Measurements from ENCODE around the gene DTX2.
"Not testable (repeated sequence)": the region's sequence is repeated elsewhere in the genome, so short reads cannot be mapped to it uniquely, and the experiment has no call there.

The DTX2 gene

DNA sequence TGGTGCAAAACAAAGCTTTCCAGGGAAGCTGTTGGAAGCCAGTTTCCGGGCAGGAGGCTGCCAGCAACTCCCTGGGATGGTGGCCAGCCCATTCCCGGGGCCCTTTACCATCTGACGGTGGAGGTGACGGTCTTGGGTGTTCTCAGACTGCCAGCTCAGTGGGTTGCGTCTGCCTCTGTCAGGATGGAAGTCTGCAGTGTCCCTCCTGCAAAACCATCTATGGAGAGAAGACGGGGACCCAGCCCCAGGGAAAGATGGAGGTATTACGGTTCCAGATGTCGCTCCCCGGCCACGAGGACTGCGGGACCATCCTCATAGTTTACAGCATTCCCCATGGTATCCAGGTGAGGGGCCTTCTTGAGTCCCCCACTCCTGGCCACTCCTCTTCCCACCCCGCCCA lies 41.7 kb downstream of the DTX2 start:
- not testable (repeated sequence) for H2BK12ac ChIP-seq (ENCODE audit: low read length)

GRCh38 chr7:76504351-76505167 lies 43.0 kb downstream of the DTX2 start:
- not testable (repeated sequence) for H3K9me3 ChIP-seq (ENCODE audit: insufficient read depth, low read depth, low read length); DNase-seq; H3K27ac ChIP-seq (ENCODE audit: low read depth, low read length); H3K9ac ChIP-seq (ENCODE audit: low read length); H3K14ac ChIP-seq (ENCODE audit: low read length); H2AK5ac ChIP-seq (ENCODE audit: low read length); H3K18ac ChIP-seq (ENCODE audit: low read length); H3K27me3 ChIP-seq (ENCODE audit: insufficient read depth, low read length); H3K4me3 ChIP-seq (ENCODE audit: low read depth, low read length); H2AFZ ChIP-seq (ENCODE audit: insufficient read depth, low read length, poor library complexity); H2BK120ac ChIP-seq (ENCODE audit: insufficient read depth, low read length, poor library complexity); H3K23ac ChIP-seq (ENCODE audit: low read length); H3K79me2 ChIP-seq (ENCODE audit: control insufficient read depth, insufficient read depth, low read length, poor library complexity); H3K4ac ChIP-seq (ENCODE audit: low read depth, low read length); H4K12ac ChIP-seq (ENCODE audit: low read depth, low read length); H3K79me1 ChIP-seq (ENCODE audit: low read length); H2BK5ac ChIP-seq (ENCODE audit: low read depth, low read length, poor library complexity); H4K91ac ChIP-seq (ENCODE audit: low read depth, low read length); H4K8ac ChIP-seq (ENCODE audit: low read depth, low read length); H3K4me2 ChIP-seq (ENCODE audit: low read length); H2BK12ac ChIP-seq (ENCODE audit: low read length); H3K4me1 ChIP-seq (ENCODE audit: control insufficient read depth in 1 of 2, insufficient read depth in 2 of 2, low read length in 2 of 2)
- H3K36me3 ChIP-seq (ENCODE audit: control insufficient read depth in 1 of 2, insufficient read depth in 2 of 2, low read length in 2 of 2): peaks cover 21 to 23% of the 10 kb centered on the region in 2 experiments
- no CpG with 5 or more reads among the region's 33 CpGs for WGBS (ENCODE audit: extremely low coverage, insufficient coverage, insufficient read length)

More for the DNA sequence above, 41.7 kb downstream of the DTX2 start:
- not testable (repeated sequence) for H3K9ac ChIP-seq (ENCODE audit: low read length); H3K27ac ChIP-seq (ENCODE audit: low read depth, low read length); H2BK120ac ChIP-seq (ENCODE audit: insufficient read depth, low read length, poor library complexity); H3K4me2 ChIP-seq (ENCODE audit: low read length); H3K9me3 ChIP-seq (ENCODE audit: insufficient read depth, low read depth, low read length); H3K4me1 ChIP-seq (ENCODE audit: control insufficient read depth in 1 of 2, insufficient read depth in 2 of 2, low read length in 2 of 2); H3K18ac ChIP-seq (ENCODE audit: low read length); H2AK5ac ChIP-seq (ENCODE audit: low read length); H2BK5ac ChIP-seq (ENCODE audit: low read depth, low read length, poor library complexity); H3K14ac ChIP-seq (ENCODE audit: low read length); H3K79me2 ChIP-seq (ENCODE audit: control insufficient read depth, insufficient read depth, low read length, poor library complexity); H3K79me1 ChIP-seq (ENCODE audit: low read length); H4K8ac ChIP-seq (ENCODE audit: low read depth, low read length); H2AFZ ChIP-seq (ENCODE audit: insufficient read depth, low read length, poor library complexity); H4K12ac ChIP-seq (ENCODE audit: low read depth, low read length); H3K4ac ChIP-seq (ENCODE audit: low read depth, low read length); H3K23ac ChIP-seq (ENCODE audit: low read length); H3K27me3 ChIP-seq (ENCODE audit: insufficient read depth, low read length); H3K4me3 ChIP-seq (ENCODE audit: low read depth, low read length); DNase-seq; H4K91ac ChIP-seq (ENCODE audit: low read depth, low read length)
- no CpG with 5 or more reads among the region's 12 CpGs for WGBS (ENCODE audit: extremely low coverage, insufficient coverage, insufficient read length)
- peaks cover 21 to 23% of the 10 kb centered on the region in 2 experiments for H3K36me3 ChIP-seq (ENCODE audit: control insufficient read depth in 1 of 2, insufficient read depth in 2 of 2, low read length in 2 of 2)

GRCh38 chr7:76505168-76506080 lies 43.9 kb downstream of the DTX2 start:
- Histone ChIP-seq H4K91ac (ENCODE audit: low read depth, low read length) (no peak overlapping the region), H2AK5ac (ENCODE audit: low read length) (no peak overlapping the region), H4K8ac (ENCODE audit: low read depth, low read length) (no peak overlapping the region), H3K27ac (ENCODE audit: low read depth, low read length) (no peak overlapping the region), H3K79me2 (ENCODE audit: control insufficient read depth, insufficient read depth, low read length, poor library complexity) (no peaks in the 10 kb centered on the region), H2AFZ (ENCODE audit: insufficient read depth, low read length, poor library complexity) (no peak overlapping the region), H3K79me1 (ENCODE audit: low read length) (no peaks in the 10 kb centered on the region), H2BK5ac (ENCODE audit: low read depth, low read length, poor library complexity) (no peak overlapping the region), H2BK12ac (ENCODE audit: low read length) (no peak overlapping the region), H3K4me2 (ENCODE audit: low read length) (no peak overlapping the region), H3K4ac (ENCODE audit: low read depth, low read length) (no peak overlapping the region), H3K27me3 (ENCODE audit: insufficient read depth, low read length) (no peaks in the 10 kb centered on the region), H3K4me1 (ENCODE audit: control insufficient read depth in 1 of 2, insufficient read depth in 2 of 2, low read length in 2 of 2) (peaks cover 7% of the 10 kb centered on the region in 2 experiments), H3K4me3 (ENCODE audit: low read depth, low read length) (no peak overlapping the region), H3K23ac (ENCODE audit: low read length) (no peak overlapping the region), H3K14ac (ENCODE audit: low read length) (no peak overlapping the region), H2BK120ac (ENCODE audit: insufficient read depth, low read length, poor library complexity) (no peak overlapping the region), H3K18ac (ENCODE audit: low read length) (no peak overlapping the region), H3K9ac (ENCODE audit: low read length) (no peak overlapping the region), H4K12ac (ENCODE audit: low read depth, low read length) (no peak overlapping the region), H3K36me3 (ENCODE audit: control insufficient read depth in 1 of 2, insufficient read depth in 2 of 2, low read length in 2 of 2) (peaks cover 21 to 23% of the 10 kb centered on the region in 2 experiments), H3K9me3 (ENCODE audit: insufficient read depth, low read depth, low read length) (no peaks in the 10 kb centered on the region)
- WGBS (ENCODE audit: extremely low coverage, insufficient coverage, insufficient read length): no CpG with 5 or more reads among the region's 32 CpGs
- DNase-seq: no peak

GRCh38 chr7:76506081-76506440 lies 44.6 kb downstream of the DTX2 start:
- Histone ChIP-seq H4K91ac (ENCODE audit: low read depth, low read length) (no peak overlapping the region), H3K23ac (ENCODE audit: low read length) (no peak overlapping the region), H4K12ac (ENCODE audit: low read depth, low read length) (no peak overlapping the region), H3K9me3 (ENCODE audit: insufficient read depth, low read depth, low read length) (no peaks in the 10 kb centered on the region), H2BK12ac (ENCODE audit: low read length) (no peak overlapping the region), H2BK5ac (ENCODE audit: low read depth, low read length, poor library complexity) (no peak overlapping the region), H3K27me3 (ENCODE audit: insufficient read depth, low read length) (no peaks in the 10 kb centered on the region), H3K79me2 (ENCODE audit: control insufficient read depth, insufficient read depth, low read length, poor library complexity) (no peaks in the 10 kb centered on the region), H3K36me3 (ENCODE audit: control insufficient read depth in 1 of 2, insufficient read depth in 2 of 2, low read length in 2 of 2) (peaks cover 19 to 23% of the 10 kb centered on the region in 2 experiments), H2AK5ac (ENCODE audit: low read length) (no peak overlapping the region), H3K4me3 (ENCODE audit: low read depth, low read length) (no peak overlapping the region), H3K4ac (ENCODE audit: low read depth, low read length) (no peak overlapping the region), H4K8ac (ENCODE audit: low read depth, low read length) (no peak overlapping the region), H3K4me1 (ENCODE audit: control insufficient read depth in 1 of 2, insufficient read depth in 2 of 2, low read length in 2 of 2) (peaks cover 9 to 10% of the 10 kb centered on the region in 2 experiments), H2BK120ac (ENCODE audit: insufficient read depth, low read length, poor library complexity) (no peak overlapping the region), H3K9ac (ENCODE audit: low read length) (no peak overlapping the region), H3K4me2 (ENCODE audit: low read length) (no peak overlapping the region), H3K79me1 (ENCODE audit: low read length) (no peaks in the 10 kb centered on the region), H3K14ac (ENCODE audit: low read length) (no peak overlapping the region), H3K27ac (ENCODE audit: low read depth, low read length) (no peak overlapping the region), H2AFZ (ENCODE audit: insufficient read depth, low read length, poor library complexity) (no peak overlapping the region), H3K18ac (ENCODE audit: low read length) (no peak overlapping the region)
- DNase-seq: no peak
- no CpG with 5 or more reads among the region's 5 CpGs for WGBS (ENCODE audit: extremely low coverage, insufficient coverage, insufficient read length)
